GM21423 (cell line): ENCODE data around the gene EHHADH.

Experiments used
- ATAC-seq: cut with Tn5 transposase; IDR thresholded peaks from one replicate; pipeline ENCODE4 v1.9.1; 2021; ENCODE audit warnings: mild to moderate bottlenecking, moderate library complexity; ENCODE audit not compliant: unreplicated experiment

Gene EHHADH

DNA sequence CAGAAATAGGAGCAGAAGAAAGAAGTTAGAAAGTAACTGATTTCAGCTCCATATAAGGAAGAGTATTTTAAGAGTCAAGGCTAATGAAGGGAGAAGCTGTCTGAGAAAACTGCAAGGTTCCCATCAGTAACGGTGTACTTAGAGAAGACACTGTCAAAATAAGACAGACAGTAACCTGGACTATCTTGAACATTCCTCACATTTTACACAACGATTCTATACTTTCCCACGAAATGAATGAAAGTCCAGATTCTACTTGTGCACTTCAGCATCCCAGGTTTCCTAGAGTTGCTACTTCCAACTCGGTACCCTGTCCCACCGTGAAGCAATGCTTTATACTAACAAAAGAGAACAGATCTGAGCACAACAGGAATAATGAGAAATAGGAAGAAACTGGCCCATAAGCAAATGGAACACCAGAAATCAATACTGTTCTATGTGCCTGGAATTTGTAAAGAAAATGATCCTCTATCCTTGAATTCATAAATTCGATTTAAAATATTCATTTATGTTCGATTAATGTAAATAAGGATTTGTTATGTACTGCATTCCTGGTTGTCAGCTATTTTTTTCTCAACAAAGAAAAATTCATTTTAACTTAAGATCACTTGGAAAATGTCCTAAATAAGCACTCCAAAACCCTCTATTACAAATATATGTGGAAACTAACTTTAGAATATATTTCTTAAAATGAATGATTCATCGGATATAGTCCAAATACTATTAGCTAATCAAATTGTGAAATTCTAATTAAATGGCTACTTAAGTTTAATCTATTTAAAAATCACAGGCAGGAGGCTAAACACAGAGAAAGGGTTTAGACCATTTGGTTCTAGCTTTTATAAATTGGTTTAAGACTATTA is 102.5 kb downstream of the EHHADH start:
- ATAC-seq, result no peak

DNA sequence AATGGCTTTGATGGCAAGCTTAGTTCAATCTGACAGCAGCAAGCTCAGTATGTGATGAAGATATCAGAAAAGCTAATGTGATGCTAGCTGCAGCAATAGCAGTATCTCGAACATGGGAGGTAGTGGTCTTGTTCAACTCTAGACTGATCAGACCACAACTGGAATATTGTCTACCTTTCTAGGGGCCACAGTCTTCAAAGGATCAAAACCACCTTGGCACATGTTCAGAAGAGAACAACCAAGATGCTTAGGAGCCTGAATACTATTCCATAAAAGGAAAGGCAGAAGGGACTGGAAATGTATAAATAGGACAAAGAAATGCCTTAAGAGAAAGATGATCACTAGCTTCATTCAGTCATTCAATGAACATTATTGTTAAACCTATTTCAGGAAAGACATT is 103.3 kb downstream of the EHHADH start:
- no peak for ATAC-seq

DNA sequence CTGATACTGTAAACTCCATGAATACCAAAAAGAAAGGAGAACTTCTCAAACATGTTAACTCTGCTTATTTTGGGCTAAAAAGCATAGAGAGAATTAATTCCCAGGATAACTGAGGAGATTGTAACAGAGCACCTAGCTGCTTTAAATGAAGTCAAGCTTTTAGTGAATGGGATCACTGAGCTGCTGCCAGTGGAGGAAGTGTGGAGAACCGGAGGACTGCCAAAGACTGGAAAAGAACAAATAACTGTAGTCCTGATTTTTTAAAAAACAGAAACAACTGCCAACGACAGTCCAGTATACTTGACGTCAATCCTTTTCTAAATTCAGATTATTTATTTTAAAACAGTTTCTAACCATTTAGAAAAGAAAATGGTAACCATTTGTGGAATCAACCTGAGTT is 104.3 kb downstream of the EHHADH start:
- no peak for ATAC-seq

DNA sequence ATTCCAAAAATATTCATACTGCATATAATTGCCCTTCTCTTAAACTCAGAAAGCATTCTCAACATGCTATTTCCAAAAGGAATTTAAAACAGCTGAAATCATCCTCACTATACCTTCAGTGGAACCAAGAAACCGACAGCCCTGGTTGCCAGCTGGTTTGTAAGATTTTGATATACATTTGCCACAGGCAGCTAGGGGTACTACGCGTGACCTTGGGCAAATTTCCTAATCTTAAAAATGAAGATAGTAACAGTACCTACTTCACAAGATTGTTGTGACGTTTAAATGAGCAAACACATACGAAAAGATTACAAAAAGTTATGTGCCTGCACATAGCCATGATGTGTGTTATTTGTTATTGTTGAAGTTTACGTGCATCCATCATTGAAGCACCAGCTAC is 108.3 kb downstream of the EHHADH start:
- ATAC-seq, result no peak

DNA sequence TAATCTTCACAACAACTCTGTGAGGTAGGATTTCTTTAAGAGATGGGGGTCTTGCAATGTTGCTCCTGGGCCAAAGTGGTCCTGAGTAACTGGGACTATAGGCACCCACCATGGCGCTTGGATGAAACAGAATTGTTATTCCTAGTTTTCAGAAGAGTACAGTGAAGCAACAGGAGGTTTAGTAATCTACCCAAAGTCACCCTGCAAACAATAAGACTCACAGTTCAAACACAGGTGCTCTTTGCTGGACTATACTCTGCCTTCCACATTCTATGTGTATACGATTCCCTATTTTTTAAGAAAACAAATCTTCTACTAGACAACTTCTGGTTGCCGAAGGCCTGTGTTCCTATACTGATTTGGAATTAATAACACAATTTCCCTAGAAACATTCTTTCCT is 109.1 kb downstream of the EHHADH start:
- ATAC-seq, result no peak
